Loucy (cell line): Measurements from ENCODE around the gene ATP8B3.

ENCODE experiments used
- H2AFZ ChIP-seq: fragments of 200-600 bp; sonication (generic); 2 replicates; pipeline ENCODE4 v1.6.0; 2016; ENCODE audit warnings: antibody characterized with exemption, mild to moderate bottlenecking, low read length, moderate library complexity
- H3F3A ChIP-seq: fragments of 200-600 bp; 2 replicates; pipeline ENCODE4 v1.6.0; 2016; ENCODE audit warnings: antibody characterized with exemption, low read depth, mild to moderate bottlenecking
- H3K27me3 ChIP-seq: fragments of 200-600 bp; sonication (generic); 2 replicates; pipeline ENCODE4 v1.6.1; 2014; ENCODE audit warnings: low read length, mild to moderate bottlenecking; ENCODE audit not compliant: insufficient read depth, poor library complexity, severe bottlenecking
- H3K36me3 ChIP-seq: fragments of 200-600 bp; sonication (generic); 2 replicates; pipeline ENCODE4 v1.6.1; 2016; ENCODE audit warnings: low read length; ENCODE audit not compliant: insufficient read depth
- H3K4me1 ChIP-seq: fragments of 200-600 bp; sonication (generic); 2 replicates; pipeline ENCODE4 v1.5.1; 2014; ENCODE audit warnings: low read length, mild to moderate bottlenecking; ENCODE audit not compliant: insufficient read depth, poor library complexity, severe bottlenecking
- H3K4me2 ChIP-seq: fragments of 200-600 bp; sonication (generic); 2 replicates; pipeline ENCODE4 v1.6.0; 2014; ENCODE audit warnings: antibody characterized with exemption, low read length, low read depth, mild to moderate bottlenecking; ENCODE audit not compliant: poor library complexity, severe bottlenecking
- H3K4me3 ChIP-seq: fragments of 200-600 bp; sonication (generic); 2 replicates; pipeline ENCODE4 v1.5.1; 2014; ENCODE audit warnings: low read length, mild to moderate bottlenecking, mixed read lengths; ENCODE audit not compliant: poor library complexity, severe bottlenecking
- H3K79me2 ChIP-seq: fragments of 200-600 bp; sonication (generic); 2 replicates; pipeline ENCODE4 v1.6.1; 2014; ENCODE audit warnings: low read length; ENCODE audit not compliant: insufficient read depth
- H3K9ac ChIP-seq: fragments of 200-600 bp; sonication (generic); 2 replicates; pipeline ENCODE4 v1.6.0; 2014; ENCODE audit warnings: mild to moderate bottlenecking, low read depth, low read length, moderate library complexity; ENCODE audit not compliant: poor library complexity, severe bottlenecking
- H3K9me2 ChIP-seq: fragments of 200-600 bp; sonication (generic); replicated peaks from 2 replicates; pipeline ENCODE4 v1.6.1; 2016; ENCODE audit warnings: low read depth, low read length, mixed read lengths
- H3K9me3 ChIP-seq: fragments of 200-600 bp; sonication (generic); 2 replicates; pipeline ENCODE4 v1.6.1; 2014; ENCODE audit warnings: mild to moderate bottlenecking, antibody characterized with exemption, low read length, low read depth; ENCODE audit not compliant: insufficient read depth
- H4K20me1 ChIP-seq: fragments of 200-600 bp; sonication (generic); 2 replicates; pipeline ENCODE4 v1.6.0; 2014; ENCODE audit warnings: antibody characterized with exemption, low read length, mild to moderate bottlenecking; ENCODE audit not compliant: insufficient read depth, poor library complexity, severe bottlenecking
- CTCF ChIP-seq: fragments of 200-600 bp; sonication (generic); conservative IDR thresholded peaks from 2 replicates; pipeline ENCODE4 v1.5.1; 2014; ENCODE audit warnings: mild to moderate bottlenecking, antibody characterized with exemption, low read length
- EZH2phosphoT487 ChIP-seq: fragments of 200-600 bp; IDR thresholded peaks from 2 replicates; pipeline ENCODE4 v1.6.1; 2018; ENCODE audit warnings: antibody characterized with exemption, mild to moderate bottlenecking, moderate library complexity, borderline replicate concordance

Gene ATP8B3

GRCh38 chr19:1845125-1845515 lies 33.0 kb upstream of the ATP8B3 start:
- Histone ChIP-seq H3K4me2 (peak overlapping the region; percentile 100), H3F3A (no peaks in the 10 kb centered on the region), H3K4me1 (peaks cover 23% of the 10 kb centered on the region), H3K79me2 (peaks cover 81% of the 10 kb centered on the region), H3K27me3 (peaks cover 4% of the 10 kb centered on the region), H2AFZ (no peak overlapping the region), H3K4me3 (no peak overlapping the region), H3K9ac (no peak overlapping the region), H3K9me2 (no peaks in the 10 kb centered on the region), H3K36me3 (no peaks in the 10 kb centered on the region), H3K9me3 (no peaks in the 10 kb centered on the region), H4K20me1 (peaks cover 55% of the 10 kb centered on the region)
- TF ChIP-seq CTCF (no peak), EZH2phosphoT487 (no peak)

- Histone ChIP-seq H3K79me2 (peaks cover 86% of the 10 kb centered on the region), H3K36me3 (no peaks in the 10 kb centered on the region), H3K27me3 (peaks cover 4% of the 10 kb centered on the region), H3K4me2 (peak overlapping the region; percentile 100), H3F3A (no peaks in the 10 kb centered on the region), H3K9me2 (no peaks in the 10 kb centered on the region), H3K4me3 (no peak overlapping the region), H3K4me1 (peaks cover 23% of the 10 kb centered on the region), H3K9ac (no peak overlapping the region), H3K9me3 (no peaks in the 10 kb centered on the region), H4K20me1 (peaks cover 60% of the 10 kb centered on the region), H2AFZ (no peak overlapping the region)
- TF ChIP-seq CTCF (no peak), EZH2phosphoT487 (no peak)
Measured at GRCh38 chr19:1844513-1845124, 32.5 kb upstream of the ATP8B3 start.

- Histone ChIP-seq H3K9me2 (no peaks in the 10 kb centered on the region), H3K79me2 (peaks cover 91% of the 10 kb centered on the region), H3K36me3 (no peaks in the 10 kb centered on the region), H4K20me1 (peaks cover 60% of the 10 kb centered on the region), H3K27me3 (peaks cover 4% of the 10 kb centered on the region), H3K4me2 (peak overlapping the region; percentile 33), H3K9me3 (no peaks in the 10 kb centered on the region), H3K4me1 (peaks cover 21% of the 10 kb centered on the region), H3F3A (no peaks in the 10 kb centered on the region), H3K9ac (no peak overlapping the region), H3K4me3 (no peak overlapping the region), H2AFZ (no peak overlapping the region)
- no peak for TF ChIP-seq EZH2phosphoT487
- 0 out of 2 replicates have a peak, but pooled peaks have one; percentile 12 for TF ChIP-seq CTCF
Measured at GRCh38 chr19:1843646-1844394, 31.7 kb upstream of the ATP8B3 start.
